Epithelial cell of esophagus (primary cell): ENCODE measurements around the gene CHMP1B.

Experiments
- DNase-seq: peaks from one replicate; pipeline ENCODE4 v3.0.0; 2010; ENCODE audit warnings: low read depth
- H3K4me3 ChIP-seq: 2 replicates; pipeline ENCODE4 v1.5.1; 2011; ENCODE audit warnings: mild to moderate bottlenecking, low read length, control low read depth
- TF ChIP-seq, protein P1 (sequence below): IDR thresholded peaks from 2 replicates; pipeline ENCODE4 v1.5.1; 2011; ENCODE audit warnings: low read depth, mild to moderate bottlenecking, low read length, control low read depth, inconsistent platforms; ENCODE audit not compliant: insufficient read depth; ENCODE audit errors: missing control alignments

CHMP1B gene

DNA sequence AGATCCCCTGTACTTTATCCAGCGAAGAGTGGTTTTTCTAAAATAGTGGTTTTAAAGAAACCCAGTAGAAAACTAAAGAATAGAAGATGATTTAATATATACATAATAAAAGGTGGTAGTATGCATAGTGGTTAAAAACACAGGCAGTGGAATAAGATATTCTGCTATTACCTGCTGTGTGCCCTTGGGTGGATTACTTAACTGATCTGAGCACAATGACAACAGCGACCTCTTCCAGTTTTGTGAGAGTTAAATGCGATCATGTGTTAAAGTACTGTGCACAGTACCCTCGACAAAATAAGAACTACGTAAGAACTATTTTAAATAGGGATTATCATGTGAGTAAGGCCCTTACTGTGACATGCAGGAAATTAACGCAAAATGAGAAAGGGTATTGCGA lies 30.0 kb upstream of the CHMP1B start:
- TF ChIP-seq, protein P1, sequence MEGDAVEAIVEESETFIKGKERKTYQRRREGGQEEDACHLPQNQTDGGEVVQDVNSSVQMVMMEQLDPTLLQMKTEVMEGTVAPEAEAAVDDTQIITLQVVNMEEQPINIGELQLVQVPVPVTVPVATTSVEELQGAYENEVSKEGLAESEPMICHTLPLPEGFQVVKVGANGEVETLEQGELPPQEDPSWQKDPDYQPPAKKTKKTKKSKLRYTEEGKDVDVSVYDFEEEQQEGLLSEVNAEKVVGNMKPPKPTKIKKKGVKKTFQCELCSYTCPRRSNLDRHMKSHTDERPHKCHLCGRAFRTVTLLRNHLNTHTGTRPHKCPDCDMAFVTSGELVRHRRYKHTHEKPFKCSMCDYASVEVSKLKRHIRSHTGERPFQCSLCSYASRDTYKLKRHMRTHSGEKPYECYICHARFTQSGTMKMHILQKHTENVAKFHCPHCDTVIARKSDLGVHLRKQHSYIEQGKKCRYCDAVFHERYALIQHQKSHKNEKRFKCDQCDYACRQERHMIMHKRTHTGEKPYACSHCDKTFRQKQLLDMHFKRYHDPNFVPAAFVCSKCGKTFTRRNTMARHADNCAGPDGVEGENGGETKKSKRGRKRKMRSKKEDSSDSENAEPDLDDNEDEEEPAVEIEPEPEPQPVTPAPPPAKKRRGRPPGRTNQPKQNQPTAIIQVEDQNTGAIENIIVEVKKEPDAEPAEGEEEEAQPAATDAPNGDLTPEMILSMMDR, result no peak
- H3K4me3 ChIP-seq, result no peak overlapping the region
- no peak for DNase-seq

DNA sequence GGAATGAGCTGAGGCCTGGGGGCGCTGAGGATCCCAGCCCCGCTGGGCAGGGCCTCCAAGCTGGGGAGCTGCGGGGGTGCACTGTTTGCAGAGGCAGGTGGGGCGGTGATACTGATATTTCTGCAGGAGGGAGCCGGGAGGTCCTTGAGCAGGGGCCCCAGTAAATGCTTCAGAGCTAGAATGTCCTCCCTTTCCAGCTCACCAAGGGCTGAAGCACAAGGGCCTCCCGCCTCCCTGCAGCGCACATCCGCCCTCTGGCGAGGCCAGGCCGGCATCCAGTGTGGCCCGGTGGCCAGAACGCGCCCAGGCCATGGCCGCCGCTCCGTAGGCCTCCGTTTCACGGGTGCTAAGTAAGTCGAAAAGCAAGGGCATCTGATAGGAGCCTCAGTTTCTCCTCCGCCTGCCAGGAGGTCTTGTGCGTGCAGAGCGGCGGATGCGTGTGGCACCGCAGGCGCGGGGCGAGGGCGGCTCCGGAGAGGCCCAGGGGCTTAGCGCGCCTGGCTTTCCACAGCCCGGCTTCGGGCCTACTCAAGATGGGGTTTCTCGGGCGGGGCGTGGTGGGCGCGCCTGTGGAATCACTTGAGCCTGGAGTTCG lies 29.5 kb upstream of the CHMP1B start:
- DNase-seq, result no peak
- no peak overlapping the region for H3K4me3 ChIP-seq
- TF ChIP-seq, protein P1, result no peak

DNA sequence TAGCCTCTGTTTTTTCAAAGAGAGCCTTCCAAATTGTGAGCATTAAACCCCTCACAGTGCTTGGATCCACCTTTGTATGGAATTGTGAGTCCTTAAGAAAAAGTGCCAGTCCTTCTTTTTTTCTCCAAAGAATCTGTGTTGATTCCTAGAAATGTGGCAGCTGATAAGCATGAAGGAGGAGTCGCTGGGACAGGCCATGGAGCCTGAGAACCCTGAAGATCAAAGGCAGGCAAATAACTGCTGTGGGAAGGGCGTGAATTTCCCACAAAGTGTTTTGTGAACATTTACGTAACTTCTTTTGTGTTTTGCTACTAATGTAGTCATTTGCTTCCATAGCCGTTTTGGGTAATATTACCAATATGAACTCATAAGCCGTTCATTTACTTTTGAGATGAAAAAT lies 27.7 kb upstream of the CHMP1B start:
- TF ChIP-seq, protein P1, result no peak
- H3K4me3 ChIP-seq, result no peak overlapping the region
- no peak for DNase-seq

DNA sequence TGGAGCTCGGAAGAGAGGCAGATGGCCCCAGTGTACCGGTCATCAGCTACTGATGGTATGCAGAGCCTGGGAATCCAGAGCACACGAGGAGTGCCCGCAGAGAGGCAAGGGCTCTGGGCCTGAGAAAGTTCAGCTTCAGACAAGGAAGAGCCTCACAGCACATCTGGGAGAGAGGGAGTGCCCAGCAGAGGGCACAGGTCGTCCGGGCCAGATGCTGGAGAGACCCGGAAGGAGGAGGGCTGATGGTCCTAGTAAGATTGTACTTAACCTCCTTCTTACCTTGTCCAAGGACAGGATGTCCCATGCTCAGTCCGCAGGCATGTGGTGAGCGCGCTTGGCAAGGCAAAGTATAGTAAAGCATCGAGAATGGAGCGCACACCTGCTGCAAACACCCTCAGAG lies 24.4 kb upstream of the CHMP1B start:
- TF ChIP-seq, protein P1, result no peak
- no peak overlapping the region for H3K4me3 ChIP-seq
- no peak for DNase-seq

DNA sequence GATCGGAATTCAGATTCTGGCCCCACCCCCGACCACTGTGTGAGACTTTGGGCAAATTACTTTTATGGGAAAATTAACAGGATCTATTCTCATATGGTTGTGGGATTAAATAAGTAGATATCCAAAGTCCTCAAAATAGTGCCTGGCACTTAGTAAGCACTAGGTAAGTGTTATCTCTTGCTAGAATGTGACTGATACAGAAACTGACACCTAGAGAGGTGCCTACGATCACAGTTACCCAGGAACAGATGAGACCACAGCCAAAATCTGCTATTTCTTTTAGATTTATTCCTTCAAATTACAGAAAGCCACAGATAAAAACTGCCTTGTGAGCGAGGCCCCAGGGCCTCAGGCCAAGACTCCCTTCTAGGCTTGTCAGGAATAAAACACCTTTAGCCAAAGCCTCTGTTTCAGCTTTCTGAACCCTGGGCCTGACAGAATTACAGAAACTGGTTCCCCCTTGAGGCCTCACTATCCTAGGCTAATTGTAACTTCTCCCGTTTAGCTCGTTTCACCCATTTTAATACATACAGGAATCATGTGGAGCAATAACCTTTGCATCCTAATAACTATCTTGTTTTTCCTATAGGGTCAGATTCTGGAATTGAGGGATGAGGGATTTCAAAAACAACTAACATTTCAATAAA lies 22.3 kb upstream of the CHMP1B start:
- TF ChIP-seq, protein P1, result no peak
- H3K4me3 ChIP-seq, result no peak overlapping the region
- DNase-seq, result no peak

DNA sequence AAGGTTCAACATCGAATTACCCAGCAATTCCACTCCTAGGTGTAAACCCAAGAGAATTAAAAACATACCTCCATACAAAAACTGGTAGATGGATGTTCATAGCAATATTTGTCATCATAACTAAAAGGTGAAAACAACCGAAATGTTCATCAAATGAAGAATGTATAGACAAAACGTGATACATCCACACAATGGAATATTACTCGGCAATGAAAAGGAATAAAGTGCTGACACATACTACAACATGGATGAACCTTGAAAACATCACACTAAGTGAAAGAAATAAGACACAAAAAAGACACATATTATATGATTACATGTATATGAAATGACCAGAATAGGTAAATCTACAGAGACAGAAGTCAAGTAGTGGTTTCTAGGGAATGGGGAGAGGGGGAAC lies 20.6 kb upstream of the CHMP1B start:
- TF ChIP-seq, protein P1, result no peak
- no peak overlapping the region for H3K4me3 ChIP-seq
- DNase-seq, result no peak

DNA sequence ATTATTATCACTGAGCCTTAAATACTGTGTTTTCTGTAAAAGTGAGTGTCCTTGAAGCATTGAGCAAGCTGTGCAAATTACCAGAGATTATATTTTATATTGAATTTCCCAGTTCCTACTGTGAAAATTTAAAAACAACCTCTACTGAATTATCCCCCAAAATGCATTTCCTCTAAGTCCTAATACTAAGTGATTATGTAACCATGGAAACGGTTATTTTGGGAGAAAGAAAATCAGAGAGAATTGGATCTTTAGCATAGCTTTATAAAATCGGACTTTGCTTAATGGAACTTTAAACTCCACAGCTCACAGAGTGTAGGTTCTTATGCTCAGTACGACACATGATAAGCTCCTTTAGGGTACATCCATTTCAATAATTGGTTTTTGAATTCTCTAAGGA lies 19.3 kb upstream of the CHMP1B start:
- DNase-seq, result no peak
- TF ChIP-seq, protein P1, result no peak
- H3K4me3 ChIP-seq, result no peak overlapping the region
